ENCODE measurements around the gene TMEM254. TPM values are rescaled to one million over a fixed set of nuclear protein-coding genes. Genes with fewer than 3 reads are reported as not detected.
"Not testable (repeated sequence)": the region's sequence is repeated elsewhere in the genome, so short reads cannot be mapped to it uniquely, and the experiment has no call there.

The TMEM254 gene
- total RNA-seq, 2 experiments from 2014 or later: 11.6 to 12.3 TPM

GRCh38 chr10:80118669-80119068 is 40.2 kb downstream of the TMEM254 start:
- intact Hi-C loops (cut with micrococcal nuclease): no loop called here
- no peak for DNase-seq
- Mint-ChIP-seq H3K4me1 (ENCODE audit: low read depth) (no peaks in the 10 kb centered on the region), H3K27me3 (peaks cover 4% of the 10 kb centered on the region), H3K27ac (no peak overlapping the region), H3K4me3 (no peak overlapping the region), H3K36me3 (no peaks in the 10 kb centered on the region), H3K9me3 (no peaks in the 10 kb centered on the region)
- ChIA-PET CTCF (interaction anchor here (0.6 to 1.5 kb wide), 6 partner anchors 12 to 1182 kb away, joined by 3 to 6 read pairs (median 4); no protein-coding TSS in a partner anchor), POLR2A (interaction anchor here (0.8 kb wide), 1 partner anchor 40 kb away, joined by 3 read pairs; no protein-coding TSS in a partner anchor)

DNA sequence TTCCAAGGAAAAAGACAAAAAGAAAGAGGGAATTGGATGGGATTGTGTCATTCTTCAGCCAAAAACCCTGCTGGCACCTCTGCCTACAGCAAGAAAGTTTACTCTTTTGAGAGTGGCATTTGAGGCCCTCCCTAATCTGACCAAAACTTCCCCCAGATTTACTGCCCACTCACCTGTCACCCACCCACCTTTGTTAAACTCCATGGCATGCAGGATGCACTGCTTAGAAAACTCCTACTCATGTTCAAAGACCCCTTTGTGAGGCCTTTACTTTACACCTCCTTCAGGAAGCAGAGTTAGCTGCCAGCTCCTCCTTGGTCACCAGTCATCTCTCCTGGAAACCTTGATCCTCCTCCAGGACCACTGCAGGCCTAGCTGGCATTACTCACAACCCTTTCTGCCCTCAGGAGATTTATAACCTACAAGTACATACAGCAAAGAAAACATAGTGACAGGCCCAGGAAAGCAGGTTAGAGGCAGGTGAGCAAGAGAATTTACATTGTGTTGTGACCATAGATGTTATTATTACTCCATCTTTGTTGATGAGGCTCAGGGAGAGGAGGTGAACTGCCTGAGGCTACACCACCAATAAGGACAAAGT is 43.7 kb downstream of the TMEM254 start:
- Mint-ChIP-seq H3K9me3 (no peaks in the 10 kb centered on the region), H3K27me3 (peaks cover 5% of the 10 kb centered on the region), H3K27ac (no peak overlapping the region), H3K36me3 (no peaks in the 10 kb centered on the region), H3K4me3 (no peak overlapping the region), H3K4me1 (ENCODE audit: low read depth) (no peaks in the 10 kb centered on the region)
- no peak for DNase-seq
- ChIA-PET CTCF (interaction anchor here (0.6 to 1.2 kb wide), 2 partner anchors 7 to 22 kb away, joined by 4 to 5 read pairs; no protein-coding TSS in a partner anchor), POLR2A (no interaction called here)
- intact Hi-C loops (cut with micrococcal nuclease): no loop called here

GRCh38 chr10:80122746-80123145 is 44.3 kb downstream of the TMEM254 start:
- no peak overlapping the region for H3K4me3 Mint-ChIP-seq
- intact Hi-C loops (cut with micrococcal nuclease): no loop called here
- POLR2A ChIA-PET: no interaction called here
- H3K4me1 Mint-ChIP-seq (ENCODE audit: low read depth): no peaks in the 10 kb centered on the region
- H3K9me3 Mint-ChIP-seq: no peaks in the 10 kb centered on the region
- DNase-seq: no peak
- no peak overlapping the region for H3K27ac Mint-ChIP-seq
- no peaks in the 10 kb centered on the region for H3K36me3 Mint-ChIP-seq
- H3K27me3 Mint-ChIP-seq: peaks cover 5% of the 10 kb centered on the region
- CTCF ChIA-PET: interaction anchor here (1.2 kb wide), 1 partner anchor 21 kb away, joined by 4 read pairs; no protein-coding TSS in a partner anchor

DNA sequence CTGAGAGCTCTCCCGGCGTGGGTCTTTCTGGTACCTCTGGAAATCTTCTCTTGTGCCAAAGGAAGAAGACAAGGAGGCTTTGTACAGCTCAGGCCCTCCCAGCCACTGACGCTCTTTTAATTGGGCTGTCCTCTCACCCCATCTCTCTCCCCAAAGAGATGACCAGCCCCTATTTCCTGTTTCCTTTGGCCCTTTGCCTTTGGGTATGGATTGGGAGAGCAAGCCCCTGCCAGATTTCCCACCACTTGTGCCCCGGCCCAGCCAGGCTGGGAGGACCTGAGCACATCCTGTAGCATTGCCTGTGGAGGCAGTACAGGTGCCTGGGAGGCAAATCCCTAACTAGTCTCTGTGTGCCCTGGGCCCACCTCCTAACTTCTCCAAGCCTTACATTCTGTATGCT is 48.4 kb downstream of the TMEM254 start:
- DNase-seq: no peak
- Mint-ChIP-seq H3K4me1 (ENCODE audit: low read depth) (no peaks in the 10 kb centered on the region), H3K4me3 (no peak overlapping the region), H3K36me3 (no peaks in the 10 kb centered on the region), H3K27me3 (peaks cover 10% of the 10 kb centered on the region), H3K9me3 (no peaks in the 10 kb centered on the region), H3K27ac (no peak overlapping the region)
- intact Hi-C loops (cut with micrococcal nuclease): no loop called here
- POLR2A ChIA-PET: no interaction called here
- CTCF ChIA-PET: interaction anchor here (1.2 kb wide), 1 partner anchor 657 kb away, joined by 3 read pairs; no protein-coding TSS in a partner anchor

DNA sequence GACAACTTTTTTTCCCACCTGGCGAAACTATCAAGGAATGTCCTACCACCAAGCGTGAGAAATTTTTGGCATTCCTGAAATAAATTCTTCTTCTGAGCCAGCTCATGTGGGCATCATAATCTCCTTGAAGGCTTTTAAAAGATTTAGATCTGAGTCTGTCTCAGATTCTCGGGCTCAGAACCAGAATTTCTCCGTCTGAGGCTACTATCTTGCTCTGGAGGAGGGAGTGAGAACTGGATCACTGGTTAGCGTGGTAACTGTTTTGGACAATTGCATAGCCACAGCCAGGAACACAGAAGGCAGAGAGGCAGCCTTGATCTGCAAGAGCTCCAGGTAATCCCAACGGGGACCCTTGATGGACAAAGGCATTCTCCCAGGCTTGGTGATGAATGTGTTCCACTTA is 53.0 kb downstream of the TMEM254 start:
- Mint-ChIP-seq H3K36me3 (no peaks in the 10 kb centered on the region), H3K27me3 (peaks cover 25% of the 10 kb centered on the region), H3K4me3 (no peak overlapping the region), H3K4me1 (ENCODE audit: low read depth) (peaks cover 3% of the 10 kb centered on the region), H3K9me3 (no peaks in the 10 kb centered on the region), H3K27ac (no peak overlapping the region)
- CTCF ChIA-PET: interaction anchor here (1.3 to 4.4 kb wide), 3 partner anchors 12 to 72 kb away, joined by 4 to 54 read pairs (median 6); no protein-coding TSS in a partner anchor
- POLR2A ChIA-PET: no interaction called here
- no peak for DNase-seq
- intact Hi-C loops (cut with micrococcal nuclease): no loop called here

DNA sequence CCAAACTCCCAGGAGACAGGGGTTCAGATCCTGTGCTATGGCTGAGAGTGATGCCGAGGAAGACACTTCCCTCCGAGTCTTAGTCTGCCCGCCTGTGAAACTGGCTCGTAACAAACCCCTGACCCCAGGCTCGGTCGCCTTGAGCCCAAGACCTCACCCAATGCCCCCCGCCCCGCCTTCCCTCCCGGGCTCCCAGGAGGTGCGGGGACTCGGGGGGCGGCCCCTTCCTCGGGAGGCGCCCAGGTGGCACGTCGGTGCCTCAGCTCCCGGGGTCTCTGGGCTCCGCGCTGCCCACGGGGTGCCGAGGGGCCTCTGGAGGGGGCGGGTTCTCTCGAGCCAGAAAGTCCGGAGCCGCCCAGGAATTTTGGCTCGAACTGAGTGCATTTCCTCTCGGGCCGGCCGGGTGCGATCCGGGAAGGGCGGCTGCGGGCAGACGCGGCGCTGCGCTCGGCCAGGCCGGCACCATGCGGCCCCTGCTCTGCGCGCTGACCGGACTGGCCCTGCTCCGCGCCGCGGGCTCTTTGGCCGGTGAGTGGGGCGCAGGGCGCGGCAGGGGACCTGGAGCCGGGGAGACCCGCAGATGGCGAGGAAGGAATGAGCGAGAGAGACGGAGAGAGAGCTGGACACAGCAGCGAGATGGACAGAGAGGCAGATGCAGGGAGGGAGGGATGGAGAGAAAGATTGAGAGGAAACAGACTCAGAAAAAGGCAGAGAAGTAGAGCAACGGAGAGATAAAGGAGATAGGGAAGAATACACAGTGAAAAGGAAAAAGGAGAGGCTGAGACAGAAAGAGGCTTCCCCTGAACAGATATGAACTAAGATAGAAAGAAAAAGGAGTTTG is 54.1 kb downstream of the TMEM254 start, which contains the start of gene PLAC9:
Gene PLAC9 (plus strand): TSS at position 432 of the 841 bp plus-strand sequence. CDS start 33 bp downstream, at position 465.
- no peak for DNase-seq
- Mint-ChIP-seq H3K27ac (no peak within 1 kb of the TSS), H3K4me1 (ENCODE audit: low read depth) (peaks cover 3% of the 10 kb centered on the region), H3K9me3 (no peaks in the 10 kb centered on the region), H3K4me3 (peak within 1 kb of the TSS; percentile 4), H3K27me3 (peaks cover 25% of the 10 kb centered on the region), H3K36me3 (no peaks in the 10 kb centered on the region)
- intact Hi-C loops (cut with micrococcal nuclease): no loop called here
- ChIA-PET CTCF (interaction anchor here (1.4 to 4.4 kb wide), 3 partner anchors 11 to 74 kb away, joined by 6 to 54 read pairs (median 9); no protein-coding TSS in a partner anchor), POLR2A (no interaction called here)

DNA sequence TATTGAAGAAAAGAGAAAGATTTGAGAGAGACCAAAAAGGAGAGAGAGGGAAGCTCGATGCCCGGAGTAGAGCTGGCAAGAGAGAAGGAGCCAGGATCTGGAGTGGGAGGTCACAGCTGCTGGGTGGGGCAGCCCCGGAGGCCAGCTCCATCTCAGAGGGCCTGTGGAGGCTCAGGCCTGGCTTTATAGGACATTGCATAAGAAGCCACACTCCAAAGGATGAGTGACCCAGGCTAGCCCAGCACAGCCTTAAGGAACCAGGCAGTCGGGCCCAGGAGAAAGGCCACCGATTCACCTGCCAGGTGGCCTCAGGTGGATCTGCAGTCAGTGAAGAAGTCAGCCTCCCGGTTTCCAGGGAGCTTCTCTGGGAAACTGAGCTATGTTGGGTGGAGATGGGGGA is 54.7 kb downstream of the TMEM254 start:
- no peak for DNase-seq
- peaks cover 28% of the 10 kb centered on the region for H3K27me3 Mint-ChIP-seq
- no peak overlapping the region for H3K27ac Mint-ChIP-seq
- ChIA-PET POLR2A (no interaction called here), CTCF (interaction anchor here (0.9 to 1.4 kb wide), 3 partner anchors 10 to 75 kb away, joined by 3 to 9 read pairs (median 4); no protein-coding TSS in a partner anchor)
- peaks cover 3% of the 10 kb centered on the region for H3K4me1 Mint-ChIP-seq (ENCODE audit: low read depth)
- intact Hi-C loops (cut with micrococcal nuclease): no loop called here
- no peaks in the 10 kb centered on the region for H3K9me3 Mint-ChIP-seq
- peak overlapping the region; percentile 4 for H3K4me3 Mint-ChIP-seq
- H3K36me3 Mint-ChIP-seq: no peaks in the 10 kb centered on the region

DNA sequence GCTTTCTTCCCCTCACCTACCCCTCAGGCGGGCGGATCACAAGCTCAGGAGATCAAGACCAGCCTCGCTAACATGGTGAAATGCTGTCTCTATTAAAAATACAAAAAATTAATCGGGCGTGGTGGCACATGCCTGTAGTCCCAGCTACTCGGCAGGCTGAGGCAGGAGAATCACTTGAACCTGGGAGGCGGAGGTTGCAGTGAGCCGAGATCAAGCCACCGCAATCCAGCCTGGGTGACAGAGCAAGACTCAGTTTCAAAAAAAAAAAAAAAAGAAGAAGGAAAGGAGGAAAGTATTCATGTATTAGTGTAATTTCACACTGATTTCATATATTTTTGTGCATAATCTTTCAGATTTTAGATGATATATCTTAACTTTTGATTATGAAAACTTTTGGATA is 55.2 kb downstream of the TMEM254 start:
- H3K4me3 Mint-ChIP-seq; POLR2A ChIA-PET; H3K27ac Mint-ChIP-seq; DNase-seq; H3K4me1 Mint-ChIP-seq (ENCODE audit: low read depth); H3K9me3 Mint-ChIP-seq; intact Hi-C loops (cut with micrococcal nuclease); H3K36me3 Mint-ChIP-seq: not testable (repeated sequence)
- CTCF ChIA-PET: interaction anchor here (0.9 to 1.4 kb wide), 3 partner anchors 9 to 75 kb away, joined by 3 to 9 read pairs (median 4); no protein-coding TSS in a partner anchor
- H3K27me3 Mint-ChIP-seq: peaks cover 30% of the 10 kb centered on the region

GRCh38 chr10:80136134-80136571 is 57.7 kb downstream of the TMEM254 start:
- Mint-ChIP-seq H3K4me3 (no peak overlapping the region), H3K4me1 (ENCODE audit: low read depth) (peaks cover 3% of the 10 kb centered on the region), H3K9me3 (no peaks in the 10 kb centered on the region), H3K27me3 (peaks cover 38% of the 10 kb centered on the region), H3K27ac (no peak overlapping the region), H3K36me3 (no peaks in the 10 kb centered on the region)
- ChIA-PET POLR2A (no interaction called here), CTCF (interaction anchor here (1.2 kb wide), 1 partner anchor 87 kb away, joined by 5 read pairs; no protein-coding TSS in a partner anchor)
- no peak for DNase-seq
- intact Hi-C loops (cut with micrococcal nuclease): no loop called here

DNA sequence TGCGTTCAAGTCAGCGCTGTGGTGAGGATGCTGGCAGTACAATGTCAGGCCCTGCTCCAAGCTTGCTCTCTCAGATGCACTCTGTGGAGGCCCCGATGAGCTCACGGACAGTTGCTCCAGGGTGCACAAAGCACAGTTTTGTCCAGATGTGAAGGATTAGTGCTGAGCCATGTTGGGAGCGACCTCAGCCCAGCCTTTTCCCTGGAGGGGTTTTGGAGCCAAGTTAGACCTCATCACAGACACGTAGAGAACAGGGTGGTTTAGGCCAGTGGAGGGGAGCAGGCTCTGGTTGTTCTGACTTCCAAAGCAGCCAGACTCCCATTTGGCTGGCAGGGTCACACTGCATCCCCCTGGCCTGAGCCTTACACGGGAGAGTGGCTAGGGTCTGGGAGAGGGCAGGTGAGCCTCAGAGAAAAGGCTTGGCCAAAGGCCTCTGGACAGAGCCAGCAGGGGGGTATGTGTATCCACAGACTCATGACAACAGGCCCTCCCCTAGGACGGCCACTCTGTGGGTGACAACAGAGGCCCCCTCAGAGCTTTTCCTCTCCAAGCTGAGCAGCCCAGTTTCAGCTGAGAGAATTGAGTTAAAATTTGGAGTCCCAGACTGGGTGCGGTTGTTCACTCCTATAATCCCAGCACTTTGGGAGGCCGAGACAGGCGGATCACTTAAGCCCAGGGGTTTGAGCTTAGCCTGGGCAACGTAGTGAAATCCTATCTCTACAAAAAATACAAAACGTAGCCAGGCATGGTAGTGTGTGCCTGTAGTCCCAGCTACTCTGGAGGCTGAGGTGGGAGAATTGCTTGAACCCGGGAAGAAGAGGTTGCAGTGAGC is 58.8 kb downstream of the TMEM254 start:
- H3K4me1 Mint-ChIP-seq (ENCODE audit: low read depth): peaks cover 3% of the 10 kb centered on the region
- H3K27me3 Mint-ChIP-seq: peaks cover 29% of the 10 kb centered on the region
- no peak overlapping the region for H3K27ac Mint-ChIP-seq
- no peak overlapping the region for H3K4me3 Mint-ChIP-seq
- no peaks in the 10 kb centered on the region for H3K9me3 Mint-ChIP-seq
- H3K36me3 Mint-ChIP-seq: no peaks in the 10 kb centered on the region
- DNase-seq: no peak
- POLR2A ChIA-PET: no interaction called here
- CTCF ChIA-PET: interaction anchor here (1.2 to 1.8 kb wide), 2 partner anchors 85 kb away, joined by 5 to 7 read pairs; no protein-coding TSS in a partner anchor
- intact Hi-C loops (cut with micrococcal nuclease): no loop called here

DNA sequence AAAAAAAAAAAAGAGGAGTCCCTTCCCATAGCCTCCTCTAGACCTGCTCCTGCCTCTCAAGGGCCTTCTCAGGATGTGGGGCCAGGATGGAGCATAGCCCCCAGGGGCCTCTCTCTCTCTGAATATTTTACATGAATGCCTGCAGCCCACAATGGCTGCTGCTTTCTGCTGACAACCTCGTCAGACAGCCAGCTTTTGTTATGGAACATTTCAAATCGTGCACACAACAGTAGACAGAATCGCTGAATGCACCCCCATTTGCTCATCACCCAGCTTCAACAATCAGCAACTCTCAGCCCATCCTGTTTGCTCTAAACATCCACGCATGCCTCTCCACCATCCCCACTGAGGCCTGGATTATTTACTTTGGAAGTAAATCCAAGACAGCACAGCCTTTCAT is 59.5 kb downstream of the TMEM254 start:
- CTCF ChIA-PET: interaction anchor here (0.6 to 1.8 kb wide), 2 partner anchors 19 to 85 kb away, joined by 3 to 7 read pairs; no protein-coding TSS in a partner anchor
- Mint-ChIP-seq H3K4me3 (no peak overlapping the region), H3K27ac (no peak overlapping the region), H3K36me3 (no peaks in the 10 kb centered on the region), H3K9me3 (no peaks in the 10 kb centered on the region), H3K4me1 (ENCODE audit: low read depth) (peaks cover 1% of the 10 kb centered on the region), H3K27me3 (peaks cover 26% of the 10 kb centered on the region)
- no peak for DNase-seq
- POLR2A ChIA-PET: no interaction called here
- intact Hi-C loops (cut with micrococcal nuclease): no loop called here
